Endothelial cell of umbilical vein (primary cell): ENCODE data around the gene CSK. TPM values are rescaled to one million over a fixed set of nuclear protein-coding genes. Genes with fewer than 3 reads are reported as not detected.

Experiments used
- BruUV-seq: library from RNA; stranded (reverse); fragments of 400-500 nt; replicated peaks from 2 replicates; lab custom pipeline; 2021; lab: Mats Ljungman, UMichigan
- CTCF ChIA-PET: fragments of 300-600, 350-600 bp; sonication (Branson Sonifier 250); formaldehyde crosslinking; loops from one replicate; lab custom pipeline; 2021; ENCODE audit warnings: antibody characterized with exemption, inconsistent platforms; lab: Charles Lee
- POLR2A ChIA-PET: fragments of 300-600, 350-600 bp; sonication (Branson Sonifier 250); formaldehyde crosslinking; loops from one replicate; lab custom pipeline; 2021; ENCODE audit warnings: antibody characterized with exemption, inconsistent platforms; lab: Charles Lee
- DNase-seq: peaks from one replicate; pipeline ENCODE4 v3.0.0-alpha.2; 2011; ENCODE audit warnings: low read depth, low spot score
- FAIRE-seq: peaks from 2 replicates; lab custom pipeline; 2011; peaks lifted over from hg19 to GRCh38; lab: Jason Lieb, UNC
- H2AFZ ChIP-seq: 2 replicates; pipeline ENCODE4 v1.6.0; 2012; ENCODE audit warnings: low read depth, low read length, control low read depth, inconsistent platforms
- H3K27ac ChIP-seq: 2 replicates; pipeline ENCODE4 v1.5.1; 2011; ENCODE audit warnings: low read depth, mild to moderate bottlenecking, control low read depth, low read length, moderate library complexity; ENCODE audit not compliant: insufficient read depth
- H3K27me3 ChIP-seq, 2 experiments: 2 replicates each; pipeline versions ENCODE4 v1.6.0 to v1.6.1; 2011; ENCODE audit warnings: low read length in 2 of 2, mixed read lengths in 1 of 2; ENCODE audit not compliant: control insufficient read depth in 2 of 2, insufficient read depth in 2 of 2
- H3K36me3 ChIP-seq, 2 experiments: 2 replicates in 1 of 2; 3 replicates in 1 of 2; pipeline ENCODE4 v1.5.1; 2011; ENCODE audit warnings: low read length in 2 of 2, mild to moderate bottlenecking in 1 of 2, moderate library complexity in 1 of 2; ENCODE audit not compliant: control insufficient read depth in 2 of 2, insufficient read depth in 2 of 2; ENCODE audit errors: extremely low read depth in 1 of 2
- H3K4me1 ChIP-seq: 3 replicates; pipeline ENCODE4 v1.5.1; 2011; ENCODE audit warnings: mild to moderate bottlenecking, low read length; ENCODE audit not compliant: control insufficient read depth, insufficient read depth; ENCODE audit errors: extremely low read depth
- H3K4me2 ChIP-seq: 2 replicates; pipeline ENCODE4 v1.6.1; 2011; ENCODE audit warnings: low read length, control low read depth, mixed read lengths; ENCODE audit not compliant: insufficient read depth
- H3K4me3 ChIP-seq, 3 experiments: fragments of 200-600 bp in 1 of 3; sonication (generic), shearing (Covaris generic) in 1 of 3; replicated peaks in 1 of 3; 2 replicates each; pipeline ENCODE4 v1.5.1; 2011 to 2016; ENCODE audit warnings: control low read depth in 3 of 3, low read length in 3 of 3, mild to moderate bottlenecking in 2 of 3, inconsistent platforms in 1 of 3, low read depth in 1 of 3, moderate library complexity in 1 of 3; ENCODE audit not compliant: insufficient read depth in 1 of 3
- H3K79me2 ChIP-seq: 2 replicates; pipeline ENCODE4 v1.6.0; 2012; ENCODE audit warnings: low read length, inconsistent platforms; ENCODE audit not compliant: control insufficient read depth, insufficient read depth
- H3K9ac ChIP-seq: replicated peaks from 2 replicates; pipeline ENCODE3; 2011; ENCODE audit warnings: low read length, control low read depth; ENCODE audit not compliant: insufficient read depth; ENCODE audit errors: extremely low read depth
- H3K9me1 ChIP-seq: replicated peaks from 3 replicates; pipeline ENCODE4 v1.6.0; 2011; ENCODE audit warnings: mild to moderate bottlenecking, low read length; ENCODE audit not compliant: control insufficient read depth, insufficient read depth; ENCODE audit errors: extremely low read depth
- H3K9me3 ChIP-seq: replicated peaks from 2 replicates; pipeline ENCODE4 v1.5.1; 2012; ENCODE audit warnings: low read length, inconsistent platforms; ENCODE audit not compliant: control insufficient read depth, insufficient read depth
- H4K20me1 ChIP-seq: replicated peaks from 2 replicates; pipeline ENCODE3; 2011; ENCODE audit warnings: mild to moderate bottlenecking, low read length; ENCODE audit not compliant: control insufficient read depth, insufficient read depth; ENCODE audit errors: extremely low read depth
- EZH2 ChIP-seq: IDR thresholded peaks from 2 replicates; pipeline ENCODE4 v1.6.1; 2012; ENCODE audit warnings: borderline replicate concordance, low read depth, mild to moderate bottlenecking, moderate library complexity, low read length, inconsistent platforms; ENCODE audit not compliant: severe bottlenecking
- FOS ChIP-seq: IDR thresholded peaks from 2 replicates; pipeline ENCODE4 v1.6.1; 2011; ENCODE audit warnings: mild to moderate bottlenecking, low read length, moderate library complexity, borderline replicate concordance; ENCODE audit not compliant: insufficient read depth
- GATA2 ChIP-seq: IDR thresholded peaks from 2 replicates; pipeline ENCODE4 v1.7.0; 2011; ENCODE audit warnings: low read depth, mild to moderate bottlenecking, moderate library complexity, mixed read lengths, low read length; ENCODE audit not compliant: insufficient read length, insufficient read depth
- JUN ChIP-seq: IDR thresholded peaks from 2 replicates; pipeline ENCODE4 v1.6.1; 2011; ENCODE audit warnings: borderline replicate concordance, low read depth; ENCODE audit not compliant: insufficient read length, insufficient read depth
- MYC ChIP-seq: IDR thresholded peaks from one replicate; pipeline ENCODE4 v1.6.1; 2011; ENCODE audit warnings: mild to moderate bottlenecking, low read depth, low read length
- POLR2A ChIP-seq: IDR thresholded peaks from 2 replicates; pipeline ENCODE4 v1.6.1; 2012; ENCODE audit warnings: low read depth, mild to moderate bottlenecking, control low read depth, low read length
- POLR2AphosphoS5 ChIP-seq: IDR thresholded peaks from 2 replicates; pipeline ENCODE4 v1.6.1; 2012; ENCODE audit warnings: low read depth, mild to moderate bottlenecking, control low read depth, low read length, moderate library complexity; ENCODE audit not compliant: insufficient read depth
- dilution Hi-C: fragments of 300-500 bp; cut with MboI; formaldehyde crosslinking; loops from one replicate; pipeline ENCODE4 v1.15.0; 2019; ENCODE audit warnings: low sequenced_read_pairs; ENCODE audit not compliant: extremely low pct_ligation_motif_present
- intact Hi-C: fragments of 100-400 bp; cut with micrococcal nuclease; formaldehyde crosslinking; loops from one replicate; pipeline ENCODE4 v1.10.0; 2022
- polyA plus RNA-seq, 4 experiments: library from polyadenylated mRNA; depleted of rRNA in 3 of 4; stranded (reverse) in 3 of 4; unstranded in 1 of 4; fragments of >200 nt; gene quantifications; 2 replicates each; pipeline versions ENCODE4 v1.2.1 to v1.2.3, GENCODE V29; 2011 to 2012; ENCODE audit warnings: missing spikeins in 1 of 4
- total RNA-seq: library from RNA; stranded (reverse); gene quantifications from 2 replicates; pipeline ENCODE4 v1.2.3, GENCODE V29; 2021
- TF ChIP-seq, protein P1 (sequence below), 2 donors: IDR thresholded peaks; 1 replicate in 1 of 2; 2 replicates in 1 of 2; pipeline ENCODE4 v1.5.1; 2011; ENCODE audit warnings: low read length in 2 of 2, mild to moderate bottlenecking in 2 of 2, moderate library complexity in 2 of 2, control low read depth in 1 of 2, inconsistent platforms in 1 of 2, low read depth in 1 of 2; ENCODE audit not compliant: insufficient read depth in 1 of 2; ENCODE audit errors: extremely low read depth in 1 of 2
- TF ChIP-seq, protein P2 (sequence below): IDR thresholded peaks from 2 replicates; pipeline ENCODE4 v1.6.1; 2011; ENCODE audit not compliant: insufficient read depth, insufficient read length

CSK gene
- total and polyA plus RNA-seq, 2 donors (not counting 3 experiments of a cell fraction or from before 2014, with no cell fraction given): 41.2 to 104 TPM

DNA sequence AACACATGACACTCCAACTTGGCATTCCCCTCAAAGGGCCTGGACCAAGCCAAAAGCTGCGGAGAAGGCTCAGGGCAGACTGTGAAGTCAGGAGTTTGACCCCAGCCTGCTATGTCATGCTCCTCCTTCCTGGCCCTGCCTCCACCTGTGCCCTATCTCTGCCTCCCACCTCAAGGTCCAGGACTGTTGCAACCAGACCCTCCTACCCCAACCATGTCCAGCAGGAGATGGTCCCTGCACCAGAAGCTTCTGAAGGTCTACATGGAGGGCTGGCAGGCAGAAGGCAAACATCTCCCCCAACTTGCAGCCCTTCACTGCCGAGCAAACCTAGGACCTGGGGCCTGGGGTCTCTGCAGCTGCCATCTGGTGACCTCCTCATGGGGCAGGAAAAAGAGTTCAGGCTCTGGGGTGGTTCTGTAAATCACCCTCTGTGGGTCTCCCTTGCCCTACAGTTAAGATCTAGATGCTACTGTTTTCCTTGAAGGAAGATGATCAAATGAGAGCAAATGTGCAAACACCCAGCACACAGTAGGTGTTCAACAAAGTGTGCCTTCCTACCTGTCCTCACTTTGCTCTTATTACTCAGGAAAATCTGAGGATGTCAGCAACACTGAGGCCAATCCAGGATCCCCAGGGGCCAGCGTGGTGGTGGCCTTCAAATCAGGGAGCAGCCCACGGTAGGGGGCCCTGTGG, 11.5 kb upstream of the CSK start:
- H3K4me3 ChIP-seq: no peak overlapping the region
- H3K4me1 ChIP-seq: peaks cover 2% of the 10 kb centered on the region
- no peak overlapping the region for H2AFZ ChIP-seq
- no peak for TF ChIP-seq FOS
- TF ChIP-seq POLR2AphosphoS5: no peak
- TF ChIP-seq GATA2: no peak
- no peak for TF ChIP-seq POLR2A
- no peak for TF ChIP-seq MYC
- TF ChIP-seq, protein P1, sequence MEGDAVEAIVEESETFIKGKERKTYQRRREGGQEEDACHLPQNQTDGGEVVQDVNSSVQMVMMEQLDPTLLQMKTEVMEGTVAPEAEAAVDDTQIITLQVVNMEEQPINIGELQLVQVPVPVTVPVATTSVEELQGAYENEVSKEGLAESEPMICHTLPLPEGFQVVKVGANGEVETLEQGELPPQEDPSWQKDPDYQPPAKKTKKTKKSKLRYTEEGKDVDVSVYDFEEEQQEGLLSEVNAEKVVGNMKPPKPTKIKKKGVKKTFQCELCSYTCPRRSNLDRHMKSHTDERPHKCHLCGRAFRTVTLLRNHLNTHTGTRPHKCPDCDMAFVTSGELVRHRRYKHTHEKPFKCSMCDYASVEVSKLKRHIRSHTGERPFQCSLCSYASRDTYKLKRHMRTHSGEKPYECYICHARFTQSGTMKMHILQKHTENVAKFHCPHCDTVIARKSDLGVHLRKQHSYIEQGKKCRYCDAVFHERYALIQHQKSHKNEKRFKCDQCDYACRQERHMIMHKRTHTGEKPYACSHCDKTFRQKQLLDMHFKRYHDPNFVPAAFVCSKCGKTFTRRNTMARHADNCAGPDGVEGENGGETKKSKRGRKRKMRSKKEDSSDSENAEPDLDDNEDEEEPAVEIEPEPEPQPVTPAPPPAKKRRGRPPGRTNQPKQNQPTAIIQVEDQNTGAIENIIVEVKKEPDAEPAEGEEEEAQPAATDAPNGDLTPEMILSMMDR (IDR thresholded peaks at IDR 0.05; ENCODE audit: extremely low read depth in 1 of 2, insufficient read depth in 1 of 2, low read depth in 1 of 2, low read length in 2 of 2): no peak
- no peak for TF ChIP-seq EZH2
- TF ChIP-seq, protein P2, sequence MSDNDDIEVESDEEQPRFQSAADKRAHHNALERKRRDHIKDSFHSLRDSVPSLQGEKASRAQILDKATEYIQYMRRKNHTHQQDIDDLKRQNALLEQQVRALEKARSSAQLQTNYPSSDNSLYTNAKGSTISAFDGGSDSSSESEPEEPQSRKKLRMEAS: no peak
- TF ChIP-seq JUN: no peak
- CTCF ChIA-PET: interaction anchor here (0.5 to 6.8 kb wide), 60 partner anchors 8 to 732 kb away, joined by 3 to 696 read pairs (median 6); partner anchors contain the start of genes CLK3, CPLX3, CSK and CYP1A1
- no peak overlapping the region for H3K4me2 ChIP-seq
- FAIRE-seq (no peak), DNase-seq (no peak)
- H3K9me3 ChIP-seq: no peaks in the 10 kb centered on the region
- intact Hi-C loops (loop anchor here (10.0 kb wide), 1 partner anchor 434 kb away; the partner anchor contains the start of gene C15orf39), dilution Hi-C loops (loop anchor here (25.0 kb wide), 1 partner anchor 133 kb away; no protein-coding TSS in a partner anchor)
- no peak overlapping the region for H3K27ac ChIP-seq
- no peaks in the 10 kb centered on the region for H4K20me1 ChIP-seq
- no TSS peak for BruUV-seq
- POLR2A ChIA-PET: interaction anchor here (0.6 kb wide), 1 partner anchor 181 kb away, joined by 4 read pairs; no protein-coding TSS in a partner anchor
- no peaks in the 10 kb centered on the region for H3K79me2 ChIP-seq
- H3K9me1 ChIP-seq: no peaks in the 10 kb centered on the region
- peaks cover 0 to 2% of the 10 kb centered on the region in 2 experiments for H3K27me3 ChIP-seq
- H3K36me3 ChIP-seq: no peaks in the 10 kb centered on the region
- no peak overlapping the region for H3K9ac ChIP-seq
